ENCODE results near the gene PREB. TPM values are rescaled to one million over a fixed set of nuclear protein-coding genes. Genes with fewer than 3 reads are reported as not detected.

PREB gene
- total and polyA plus RNA-seq, 2 of the 13 experiments (the other 11 are each of a cell fraction or from before 2014, with no cell fraction given) = 112 to 192 TPM

GRCh38 chr2:27177441-27178351 lies 43.3 kb upstream of the PREB start (continued):
- TF ChIP-seq, protein P1, sequence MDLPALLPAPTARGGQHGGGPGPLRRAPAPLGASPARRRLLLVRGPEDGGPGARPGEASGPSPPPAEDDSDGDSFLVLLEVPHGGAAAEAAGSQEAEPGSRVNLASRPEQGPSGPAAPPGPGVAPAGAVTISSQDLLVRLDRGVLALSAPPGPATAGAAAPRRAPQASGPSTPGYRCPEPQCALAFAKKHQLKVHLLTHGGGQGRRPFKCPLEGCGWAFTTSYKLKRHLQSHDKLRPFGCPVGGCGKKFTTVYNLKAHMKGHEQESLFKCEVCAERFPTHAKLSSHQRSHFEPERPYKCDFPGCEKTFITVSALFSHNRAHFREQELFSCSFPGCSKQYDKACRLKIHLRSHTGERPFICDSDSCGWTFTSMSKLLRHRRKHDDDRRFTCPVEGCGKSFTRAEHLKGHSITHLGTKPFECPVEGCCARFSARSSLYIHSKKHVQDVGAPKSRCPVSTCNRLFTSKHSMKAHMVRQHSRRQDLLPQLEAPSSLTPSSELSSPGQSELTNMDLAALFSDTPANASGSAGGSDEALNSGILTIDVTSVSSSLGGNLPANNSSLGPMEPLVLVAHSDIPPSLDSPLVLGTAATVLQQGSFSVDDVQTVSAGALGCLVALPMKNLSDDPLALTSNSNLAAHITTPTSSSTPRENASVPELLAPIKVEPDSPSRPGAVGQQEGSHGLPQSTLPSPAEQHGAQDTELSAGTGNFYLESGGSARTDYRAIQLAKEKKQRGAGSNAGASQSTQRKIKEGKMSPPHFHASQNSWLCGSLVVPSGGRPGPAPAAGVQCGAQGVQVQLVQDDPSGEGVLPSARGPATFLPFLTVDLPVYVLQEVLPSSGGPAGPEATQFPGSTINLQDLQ (CRISPR knock-in tag; IDR thresholded peaks at IDR 0.05) = no peak
- TF ChIP-seq CREB3 (CRISPR knock-in tag; IDR thresholded peaks at IDR 0.05) = no peak; the same call in 1 of the 2 replicates
- TF ChIP-seq MAFK (conservative IDR thresholded peaks at IDR 0.05 in 1 of 2, IDR thresholded peaks at IDR 0.05 in 1 of 2; ENCODE audit: low read length in 2 of 2) = peak in 1 of 2 experiments; percentile 35; a peak in 3 of 4 replicates
- peak; percentile 95 for TF ChIP-seq ZBTB20 (CRISPR knock-in tag; IDR thresholded peaks at IDR 0.05; ENCODE audit: borderline replicate concordance, low read depth)
- TF ChIP-seq ZNF235 (CRISPR knock-in tag; IDR thresholded peaks at IDR 0.05; ENCODE audit: borderline replicate concordance) = no peak
- TF ChIP-seq POLR2A (IDR thresholded peaks at IDR 0.05; ENCODE audit: insufficient read depth in 1 of 2, low read depth in 2 of 2, low read length in 2 of 2) = peak in 1 of 2 experiments; percentile 40; a peak in 1 of 4 replicates
- 0 out of 2 replicates have a peak, but pooled peaks have one; percentile 56 for TF ChIP-seq BORCS8-MEF2B (CRISPR knock-in tag; IDR thresholded peaks at IDR 0.05)
- TF ChIP-seq ZBTB8A (CRISPR knock-in tag; IDR thresholded peaks at IDR 0.05; ENCODE audit: borderline replicate concordance, low read depth) = no peak
- TF ChIP-seq SMC3 (IDR thresholded peaks at IDR 0.05; ENCODE audit: low read length) = peak; percentile 27
- TF ChIP-seq ZFX (CRISPR knock-in tag; IDR thresholded peaks at IDR 0.05; ENCODE audit: low read depth) = no peak
- peak; percentile 83; the same call in 1 of the 2 replicates for TF ChIP-seq ZNF567 (CRISPR knock-in tag; IDR thresholded peaks at IDR 0.05; ENCODE audit: borderline replicate concordance)
- TF ChIP-seq, protein P2, sequence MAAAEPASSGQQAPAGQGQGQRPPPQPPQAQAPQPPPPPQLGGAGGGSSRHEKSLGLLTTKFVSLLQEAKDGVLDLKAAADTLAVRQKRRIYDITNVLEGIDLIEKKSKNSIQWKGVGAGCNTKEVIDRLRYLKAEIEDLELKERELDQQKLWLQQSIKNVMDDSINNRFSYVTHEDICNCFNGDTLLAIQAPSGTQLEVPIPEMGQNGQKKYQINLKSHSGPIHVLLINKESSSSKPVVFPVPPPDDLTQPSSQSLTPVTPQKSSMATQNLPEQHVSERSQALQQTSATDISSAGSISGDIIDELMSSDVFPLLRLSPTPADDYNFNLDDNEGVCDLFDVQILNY (CRISPR knock-in tag; conservative IDR thresholded peaks at IDR 0.05) = no peak
- 0 out of 2 replicates have a peak, but pooled peaks have one; percentile 10 for TF ChIP-seq ZFP82 (CRISPR knock-in tag; IDR thresholded peaks at IDR 0.05; ENCODE audit: borderline replicate concordance)
- TF ChIP-seq KDM5B (CRISPR knock-in tag; IDR thresholded peaks at IDR 0.05; ENCODE audit: borderline replicate concordance) = peak; percentile 75; the same call in 1 of the 2 replicates
- TF ChIP-seq TEAD2 (CRISPR knock-in tag; IDR thresholded peaks at IDR 0.05) = no peak
- peak; percentile 47; the same call in 1 of the 2 replicates for TF ChIP-seq NFYB (CRISPR knock-in tag; IDR thresholded peaks at IDR 0.05)
- 0 out of 2 replicates have a peak, but pooled peaks have one; percentile 25 for TF ChIP-seq YEATS2 (CRISPR knock-in tag; IDR thresholded peaks at IDR 0.05; ENCODE audit: borderline replicate concordance)
- no peak for TF ChIP-seq CBX2 (IDR thresholded peaks at IDR 0.05; ENCODE audit: low read depth, low read length)
- TF ChIP-seq CBX2 (CRISPR knock-in tag; IDR thresholded peaks at IDR 0.05; ENCODE audit: low read depth) = no peak; the same call in 1 of the 2 replicates
- TF ChIP-seq, protein P3, sequence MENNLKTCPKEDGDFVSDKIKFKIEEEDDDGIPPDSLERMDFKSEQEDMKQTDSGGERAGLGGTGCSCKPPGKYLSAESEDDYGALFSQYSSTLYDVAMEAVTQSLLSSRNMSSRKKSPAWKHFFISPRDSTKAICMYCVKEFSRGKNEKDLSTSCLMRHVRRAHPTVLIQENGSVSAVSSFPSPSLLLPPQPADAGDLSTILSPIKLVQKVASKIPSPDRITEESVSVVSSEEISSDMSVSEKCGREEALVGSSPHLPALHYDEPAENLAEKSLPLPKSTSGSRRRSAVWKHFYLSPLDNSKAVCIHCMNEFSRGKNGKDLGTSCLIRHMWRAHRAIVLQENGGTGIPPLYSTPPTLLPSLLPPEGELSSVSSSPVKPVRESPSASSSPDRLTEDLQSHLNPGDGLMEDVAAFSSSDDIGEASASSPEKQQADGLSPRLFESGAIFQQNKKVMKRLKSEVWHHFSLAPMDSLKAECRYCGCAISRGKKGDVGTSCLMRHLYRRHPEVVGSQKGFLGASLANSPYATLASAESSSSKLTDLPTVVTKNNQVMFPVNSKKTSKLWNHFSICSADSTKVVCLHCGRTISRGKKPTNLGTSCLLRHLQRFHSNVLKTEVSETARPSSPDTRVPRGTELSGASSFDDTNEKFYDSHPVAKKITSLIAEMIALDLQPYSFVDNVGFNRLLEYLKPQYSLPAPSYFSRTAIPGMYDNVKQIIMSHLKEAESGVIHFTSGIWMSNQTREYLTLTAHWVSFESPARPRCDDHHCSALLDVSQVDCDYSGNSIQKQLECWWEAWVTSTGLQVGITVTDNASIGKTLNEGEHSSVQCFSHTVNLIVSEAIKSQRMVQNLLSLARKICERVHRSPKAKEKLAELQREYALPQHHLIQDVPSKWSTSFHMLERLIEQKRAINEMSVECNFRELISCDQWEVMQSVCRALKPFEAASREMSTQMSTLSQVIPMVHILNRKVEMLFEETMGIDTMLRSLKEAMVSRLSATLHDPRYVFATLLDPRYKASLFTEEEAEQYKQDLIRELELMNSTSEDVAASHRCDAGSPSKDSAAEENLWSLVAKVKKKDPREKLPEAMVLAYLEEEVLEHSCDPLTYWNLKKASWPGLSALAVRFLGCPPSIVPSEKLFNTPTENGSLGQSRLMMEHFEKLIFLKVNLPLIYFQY (CRISPR knock-in tag; IDR thresholded peaks at IDR 0.05; ENCODE audit: borderline replicate concordance) = no peak

Data from HepG2 (cell line).